Bronchial epithelial cell (primary cell): ENCODE measurements around the gene SIRPB1. TPM values are rescaled to one million over a fixed set of nuclear protein-coding genes. Genes with fewer than 3 reads are reported as not detected.

ENCODE experiments used
- total RNA-seq: library from RNA; depleted of rRNA; stranded (reverse); fragments of >200 nt; gene quantifications from 2 replicates; pipeline ENCODE4 v1.2.1, GENCODE V29; 2014

The SIRPB1 gene
- total RNA-seq, 1 donor from 2014 or later: not detected

Other genes starting within 250 kb of the SIRPB1 start
- 46.9 and 69.3 TPM in 2 replicates for gene FKBP1A, start 227.0 kb downstream of the SIRPB1 start, total RNA-seq
- 18.7 and 19.7 TPM in 2 replicates for gene NSFL1C, start 153.2 kb downstream of the SIRPB1 start, total RNA-seq
- gene SIRPB2, start 128.6 kb downstream of the SIRPB1 start, total RNA-seq: under 0.01 and 0.26 TPM in 2 replicates
- not detected in 2 replicates for gene SIRPD, start 62.3 kb downstream of the SIRPB1 start, total RNA-seq
- gene SIRPG, start 37.8 kb upstream of the SIRPB1 start, total RNA-seq: not detected in 2 replicates